GM18907 (cell line): ENCODE results near the gene EXOC6.

ENCODE experiments used
- ATAC-seq: cut with Tn5 transposase; IDR thresholded peaks from one replicate; pipeline ENCODE4 v1.9.1; 2021; ENCODE audit warnings: mild to moderate bottlenecking, moderate library complexity; ENCODE audit not compliant: unreplicated experiment

Gene EXOC6

GRCh38 chr10:92832998-92833650, 15.2 kb upstream of the EXOC6 start:
- ATAC-seq, result no peak

GRCh38 chr10:92834331-92834730, 14.0 kb upstream of the EXOC6 start:
- no peak for ATAC-seq

DNA sequence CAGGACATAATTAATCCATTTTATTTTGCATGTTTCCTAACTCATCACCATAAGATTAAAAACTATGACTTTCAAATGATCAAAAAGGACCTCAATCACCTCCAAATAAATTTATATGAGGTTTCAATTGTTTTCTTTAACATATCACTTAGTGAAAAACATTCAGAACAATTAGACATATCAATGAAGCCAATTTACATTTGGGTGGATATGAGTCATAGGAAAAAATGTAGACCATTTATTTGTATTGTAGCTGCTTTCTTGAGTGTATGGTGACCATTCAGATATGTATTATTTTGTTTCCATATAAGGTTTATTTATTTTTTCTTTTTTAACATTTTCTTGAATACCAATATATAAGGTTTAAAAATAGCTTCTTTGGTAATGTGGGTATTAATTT, 13.3 kb upstream of the EXOC6 start:
- ATAC-seq, result no peak

GRCh38 chr10:92837456-92837855, 10.9 kb upstream of the EXOC6 start:
- ATAC-seq, result no peak

GRCh38 chr10:92839191-92840085, 8.9 kb upstream of the EXOC6 start:
- no peak for ATAC-seq

- ATAC-seq, result no peak
Measured at GRCh38 chr10:92844746-92845145, 3.6 kb upstream of the EXOC6 start.

GRCh38 chr10:92845921-92846320, 2.4 kb upstream of the EXOC6 start:
- no peak for ATAC-seq

DNA sequence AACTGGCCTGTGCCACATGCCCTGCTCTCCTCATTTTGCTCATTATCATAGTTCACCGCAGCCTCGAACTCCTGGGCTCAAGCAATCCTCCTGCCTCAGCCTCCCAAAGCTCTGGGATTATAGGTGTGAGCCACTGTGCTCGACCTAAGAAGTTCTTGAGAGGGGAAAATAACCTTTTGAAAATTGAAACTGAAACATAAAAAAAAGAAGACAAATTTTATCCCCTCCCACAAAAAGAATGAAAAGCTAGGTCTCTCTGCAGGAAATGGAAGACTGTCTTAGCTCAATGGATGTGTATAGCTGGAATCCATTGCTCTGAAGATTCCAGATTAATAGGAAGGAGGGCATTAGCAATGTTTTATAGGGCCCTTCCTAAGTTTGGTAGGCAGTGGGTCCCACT, 2.0 kb upstream of the EXOC6 start:
- no peak for ATAC-seq

- no peak for ATAC-seq
Measured at GRCh38 chr10:92846854-92847201, 1.5 kb upstream of the EXOC6 start.

GRCh38 chr10:92847202-92847864, 987 bp upstream of the EXOC6 start:
- no peak for ATAC-seq

GRCh38 chr10:92848037-92848440, 281 bp upstream of the EXOC6 start:
- ATAC-seq, result no peak

DNA sequence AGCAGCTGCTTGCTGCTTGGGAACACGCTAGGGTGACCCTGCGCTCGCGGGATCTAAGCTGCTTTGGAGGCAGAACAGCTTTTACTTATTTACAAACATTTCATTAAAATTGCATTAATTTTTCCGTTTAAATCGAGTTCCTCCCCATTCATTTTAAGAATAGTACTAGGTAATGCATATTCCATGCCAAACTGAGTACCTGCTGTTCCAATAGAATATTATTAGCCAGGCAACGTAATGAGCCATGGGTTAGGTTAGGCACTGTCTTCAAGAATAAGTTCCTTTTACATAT, 860 bp downstream of the EXOC6 start:
- ATAC-seq, result no peak

GRCh38 chr10:92849576-92850090, 1.3 kb downstream of the EXOC6 start:
- no peak for ATAC-seq

GRCh38 chr10:92850185-92850584, 1.9 kb downstream of the EXOC6 start:
- no peak for ATAC-seq

DNA sequence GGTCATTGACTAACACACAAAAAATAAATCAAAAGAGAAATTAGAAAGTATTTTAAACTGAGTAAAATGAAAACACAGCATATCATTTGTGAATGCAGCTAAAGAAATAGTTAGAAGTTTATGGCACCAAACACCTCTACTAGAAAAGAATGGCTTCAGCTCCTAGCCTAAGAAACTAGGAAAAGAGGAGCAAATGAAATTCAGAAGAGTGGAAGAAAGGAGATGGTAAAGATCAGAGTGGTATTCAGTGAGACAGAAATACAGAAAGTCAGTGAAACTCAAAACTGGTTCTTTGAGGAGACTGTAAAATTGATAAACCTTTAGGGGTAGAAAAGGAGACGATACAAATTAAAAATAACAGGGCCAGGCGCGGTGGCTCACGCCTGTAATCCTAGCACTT, 2.7 kb downstream of the EXOC6 start:
- no peak for ATAC-seq

GRCh38 chr10:92855560-92855959, 7.2 kb downstream of the EXOC6 start:
- no peak for ATAC-seq

DNA sequence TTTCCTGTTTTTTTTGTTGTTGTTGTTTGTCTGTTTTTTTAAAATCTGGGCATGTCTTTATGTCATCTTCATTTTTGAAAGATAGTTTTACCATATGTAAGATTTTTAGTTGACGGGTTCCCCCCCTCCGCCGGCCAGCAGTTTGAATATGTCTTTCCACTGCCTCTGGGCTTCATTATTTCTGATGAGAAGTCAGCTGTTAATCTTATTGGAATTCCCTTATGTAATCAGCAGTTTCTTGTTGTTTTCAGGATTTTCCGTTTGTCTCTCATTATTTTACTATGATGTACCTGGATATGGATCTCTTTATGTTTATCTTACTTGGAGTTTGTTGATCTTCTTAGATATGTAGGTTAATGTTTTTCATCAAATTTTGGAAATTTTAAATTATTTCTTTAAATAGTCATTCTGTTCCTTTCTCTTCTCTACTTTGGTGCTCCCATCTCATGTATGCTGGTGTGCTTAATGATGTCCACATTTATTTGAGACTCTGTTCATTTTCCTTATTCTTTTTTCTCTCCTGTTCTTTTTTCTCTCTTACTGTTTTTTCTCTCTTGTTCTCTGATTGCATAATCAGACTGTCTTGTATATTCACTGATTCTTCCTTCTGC, 9.7 kb downstream of the EXOC6 start:
- ATAC-seq, result no peak

- ATAC-seq, result no peak
Measured at GRCh38 chr10:92867235-92867634, 18.9 kb downstream of the EXOC6 start.

DNA sequence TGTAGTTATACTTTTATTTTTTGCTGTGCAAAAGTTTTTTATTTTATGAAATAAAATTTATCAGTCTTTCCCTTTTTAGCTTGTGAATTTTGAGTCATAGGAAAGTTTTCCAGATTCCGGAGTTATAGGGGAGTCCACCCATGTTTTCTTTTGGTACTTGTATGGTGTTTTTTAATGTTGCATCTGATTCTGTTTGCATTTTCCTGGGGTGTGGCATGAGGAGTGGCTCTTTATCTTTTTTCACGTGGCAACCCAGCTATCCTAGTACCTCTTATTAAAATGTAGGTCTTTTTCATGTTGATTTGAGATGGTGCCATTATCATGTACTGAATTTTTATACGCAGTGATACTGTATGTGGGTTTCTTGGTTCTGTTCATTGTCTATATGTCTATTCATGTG, 19.7 kb downstream of the EXOC6 start:
- ATAC-seq, result no peak

- no peak for ATAC-seq
Measured at GRCh38 chr10:92868557-92868956, 20.2 kb downstream of the EXOC6 start.

GRCh38 chr10:92873029-92873428, 24.7 kb downstream of the EXOC6 start:
- ATAC-seq, result no peak
